GM10847 (cell line): ENCODE data around the gene NDUFB10.
A peak's percentile ranks its signal among the peaks of the same experiment; 100 is the strongest.

Experiments used
- POLR2A ChIP-seq: IDR thresholded peaks from 2 replicates; pipeline ENCODE4 v1.6.1; 2011; ENCODE audit not compliant: insufficient read length; ENCODE audit errors: extremely low read depth

The NDUFB10 gene

DNA sequence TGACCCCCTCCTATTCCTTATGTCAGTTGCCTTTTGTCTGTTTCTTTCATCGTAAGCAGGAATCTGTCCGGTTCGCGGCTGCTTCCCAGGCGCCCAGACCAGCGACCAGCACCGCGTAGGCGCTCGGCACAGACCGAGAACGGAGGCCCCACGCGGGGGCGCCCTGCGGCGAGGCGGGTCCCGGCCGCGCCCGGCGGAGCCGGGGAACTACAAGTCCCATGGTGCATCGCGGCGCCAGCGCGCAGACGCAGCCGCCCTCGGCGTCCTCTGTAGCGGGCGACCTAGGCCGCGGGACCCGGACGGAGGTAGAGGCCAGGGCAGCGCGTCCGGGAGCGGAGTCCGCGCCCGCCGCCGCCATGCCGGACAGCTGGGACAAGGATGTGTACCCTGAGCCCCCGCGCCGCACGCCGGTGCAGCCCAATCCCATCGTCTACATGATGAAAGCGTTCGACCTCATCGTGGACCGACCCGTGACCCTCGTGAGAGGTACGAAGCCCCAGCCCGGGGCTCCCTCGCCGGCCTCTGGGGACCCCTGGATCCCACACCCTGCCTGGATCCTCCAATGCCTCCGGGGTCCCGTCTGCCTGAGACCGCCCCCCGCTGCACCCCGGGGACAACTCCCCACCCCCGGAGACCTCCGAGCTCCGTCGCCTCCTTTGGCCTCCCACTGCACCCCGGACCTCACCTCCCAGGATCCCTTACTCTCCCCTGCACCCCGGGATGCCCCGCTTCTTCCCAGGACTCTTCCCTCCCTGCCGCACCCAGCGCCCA is at the start of gene NDUFB10:
TSS of gene NDUFB10 (plus strand) at position 270 of the 771 bp plus-strand sequence. CDS start at position 357, 87 bp downstream.
- TF ChIP-seq POLR2A = peak; percentile 82

- no peak for TF ChIP-seq POLR2A
Measured at GRCh38 chr16:1909561-1910231, 49.6 kb upstream of the NDUFB10 start.

- TF ChIP-seq POLR2A = no peak
Measured at GRCh38 chr16:1911467-1912214, 47.7 kb upstream of the NDUFB10 start.

- TF ChIP-seq POLR2A = no peak
Measured at GRCh38 chr16:1912215-1912543, 47.2 kb upstream of the NDUFB10 start.

DNA sequence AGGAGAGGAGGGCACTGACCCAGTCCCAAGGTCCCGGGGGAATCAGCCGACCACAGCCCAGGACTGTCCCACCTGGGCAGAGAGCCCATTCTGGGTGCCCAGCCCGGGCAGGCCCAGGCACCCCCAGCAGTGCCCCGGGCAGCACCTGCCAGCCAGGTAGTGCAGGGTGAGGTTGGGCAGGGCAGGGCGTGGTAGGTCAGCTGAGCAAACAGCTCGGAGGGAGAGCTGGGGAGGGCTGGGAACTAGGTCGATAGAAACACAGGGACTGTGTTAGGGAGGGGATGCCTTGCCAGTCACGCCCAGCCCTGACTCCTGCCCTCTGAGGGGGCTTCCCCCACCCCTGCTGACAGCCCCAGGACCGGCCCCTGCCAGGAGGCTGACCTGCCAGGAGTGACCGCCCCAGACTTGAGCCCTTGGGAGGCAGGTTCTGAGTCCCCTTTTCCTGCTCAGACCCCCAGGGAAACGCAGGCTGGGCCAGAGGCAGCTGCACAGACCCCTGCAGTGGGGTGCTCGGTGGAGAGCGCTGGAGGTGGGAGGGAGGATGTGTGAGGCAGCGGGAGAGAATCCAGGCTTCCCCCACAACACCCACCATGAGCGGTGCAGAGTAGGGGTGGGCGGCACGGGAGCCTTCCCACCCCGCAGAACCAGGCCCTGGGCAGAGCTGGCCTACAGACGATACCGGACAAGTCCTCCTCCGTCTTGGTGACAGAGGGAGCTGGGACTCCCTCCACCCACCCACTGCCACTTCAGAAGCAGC is 45.8 kb upstream of the NDUFB10 start:
- TF ChIP-seq POLR2A = no peak

- no peak for TF ChIP-seq POLR2A
Measured at GRCh38 chr16:1914084-1914608, 45.2 kb upstream of the NDUFB10 start.

DNA sequence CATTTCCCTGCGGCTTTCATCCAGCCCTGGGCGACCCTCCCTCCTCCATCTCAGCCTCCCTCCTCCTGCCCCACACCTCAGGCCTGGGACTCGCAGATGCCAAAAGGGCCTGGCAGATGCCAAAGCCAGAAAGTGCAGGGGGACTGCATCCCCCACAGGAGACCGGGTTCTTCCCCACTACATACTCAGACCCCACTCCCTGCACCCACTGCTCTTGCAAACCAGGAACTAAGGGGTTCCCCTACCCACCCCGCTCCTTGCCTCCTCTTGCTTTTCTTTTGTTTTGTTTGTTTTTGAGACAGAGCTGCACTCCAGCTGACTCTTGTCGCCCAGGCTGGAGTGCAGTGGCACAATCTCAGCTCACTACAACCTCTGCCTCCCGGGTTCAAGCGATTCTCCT is 44.4 kb upstream of the NDUFB10 start:
- no peak for TF ChIP-seq POLR2A

- TF ChIP-seq POLR2A = no peak
Measured at GRCh38 chr16:1915732-1916639, 43.4 kb upstream of the NDUFB10 start.

GRCh38 chr16:1916640-1916990 is 42.7 kb upstream of the NDUFB10 start:
- no peak for TF ChIP-seq POLR2A

DNA sequence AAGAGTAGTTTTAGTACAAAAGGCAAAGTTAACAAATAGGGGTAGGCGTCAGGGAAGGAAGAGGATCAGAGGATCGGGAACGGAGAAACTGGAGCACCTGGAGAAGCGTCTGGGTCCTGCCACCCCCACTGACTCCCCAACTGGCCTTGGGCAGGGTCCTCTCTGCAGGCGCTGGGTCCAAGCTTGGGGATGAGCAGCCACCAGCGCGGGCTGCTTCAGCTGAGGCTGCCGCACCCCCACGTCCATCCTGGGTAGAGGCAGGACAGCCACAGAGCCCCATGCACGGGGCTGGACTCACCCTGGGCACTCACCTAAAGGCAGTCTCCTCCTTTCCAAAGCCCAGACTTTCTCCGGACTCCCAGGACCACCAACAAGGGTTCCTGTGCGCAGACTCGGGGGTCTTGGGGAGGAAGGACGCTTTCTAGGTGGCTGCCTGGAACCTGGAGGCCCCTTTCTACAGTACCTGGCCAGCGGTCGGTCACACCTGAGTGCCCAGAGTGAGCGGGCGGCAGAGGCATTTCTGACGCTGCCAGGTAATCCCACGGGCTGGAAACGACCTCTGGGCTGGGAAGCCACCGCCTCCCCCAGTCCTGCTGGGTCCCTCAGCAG is 42.2 kb upstream of the NDUFB10 start:
- TF ChIP-seq POLR2A = no peak

DNA sequence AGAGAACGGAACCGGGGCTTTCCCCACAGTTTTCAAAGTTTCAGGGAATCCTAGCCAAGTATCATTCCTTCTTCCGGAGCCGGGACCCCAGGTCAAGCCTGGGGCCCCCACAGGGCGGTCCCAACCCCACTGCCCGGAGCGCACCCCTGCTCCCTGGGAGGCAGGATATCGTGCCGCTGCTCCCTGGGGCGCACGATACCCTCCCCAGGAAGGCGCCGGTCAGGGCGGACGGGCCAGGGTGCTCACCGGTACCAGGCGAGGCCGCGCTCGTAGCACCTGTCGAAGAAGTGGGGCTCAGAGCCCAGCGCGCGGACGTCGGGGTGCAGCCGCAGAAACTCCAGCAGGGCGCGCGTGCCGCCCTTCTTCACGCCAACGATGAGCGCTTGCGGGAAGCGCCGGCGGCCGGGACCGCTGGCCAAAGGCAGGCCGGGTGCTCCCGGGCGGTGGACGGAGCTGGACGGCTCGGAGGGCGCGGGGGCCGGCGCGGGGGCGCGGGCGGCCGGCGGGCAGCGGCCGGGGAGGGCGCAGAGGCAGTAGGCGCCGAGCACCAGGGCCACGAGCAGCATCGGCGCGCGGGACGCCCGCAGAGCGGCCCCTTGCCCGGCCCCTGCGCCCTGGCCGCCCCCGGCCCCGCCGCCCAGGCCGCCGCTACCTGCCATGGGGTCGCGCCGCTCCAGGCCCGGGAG is 41.5 kb upstream of the NDUFB10 start:
- no peak for TF ChIP-seq POLR2A

DNA sequence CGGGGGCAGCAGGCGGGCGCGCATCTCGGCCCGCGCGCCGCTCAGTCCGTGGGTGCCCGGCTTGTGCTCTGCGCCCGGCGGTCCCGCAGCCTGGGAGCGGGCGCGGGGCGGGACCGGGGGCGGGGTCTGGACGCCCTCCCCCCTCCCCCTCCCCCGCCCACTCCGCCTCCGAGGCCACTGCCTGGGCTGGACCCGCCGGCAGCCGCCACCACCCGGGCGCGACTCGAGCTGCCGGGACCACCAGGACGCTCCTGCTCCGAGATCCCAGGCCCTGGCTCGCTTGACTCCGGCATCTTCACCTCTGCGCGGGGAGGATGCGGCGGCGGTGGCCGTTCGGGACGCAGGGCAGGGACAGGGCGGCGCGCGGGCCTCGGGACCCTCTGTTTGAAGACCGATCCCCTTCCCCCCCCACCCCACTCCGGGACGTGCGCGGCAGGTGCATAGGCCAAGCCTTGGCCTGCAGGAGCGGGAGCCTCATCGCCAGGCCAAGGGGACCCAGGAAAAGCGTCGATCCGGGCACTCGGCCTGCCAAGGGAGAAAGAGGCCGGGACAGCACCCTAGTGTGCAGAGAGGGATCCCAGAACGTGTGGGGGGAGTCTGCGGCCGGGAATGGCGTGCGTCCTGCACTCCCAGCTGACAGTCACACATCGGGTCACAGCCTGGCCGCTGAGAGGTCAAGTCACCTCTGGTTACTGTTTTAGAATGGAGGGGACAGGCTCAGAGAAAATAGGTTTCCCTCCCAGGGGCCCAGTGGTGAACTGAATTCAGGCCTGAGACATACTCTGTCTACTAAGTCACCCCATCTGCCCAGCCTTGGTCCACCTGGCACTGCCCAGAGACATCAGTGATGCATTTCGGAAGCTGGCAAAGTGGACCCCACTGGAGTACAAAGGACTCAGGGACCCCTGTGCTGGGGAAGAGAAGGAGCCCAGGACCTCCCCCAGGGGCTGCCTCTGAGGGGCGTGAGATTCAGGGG is 40.7 kb upstream of the NDUFB10 start, which contains the start of gene HS3ST6:
TSS of gene HS3ST6 (minus strand) at position 65 of the 976 bp plus-strand sequence. CDS start 92 bp downstream, outside the sequence.
- TF ChIP-seq POLR2A = no peak
